ENCODE data around the gene CELF3.

Gene CELF3

GRCh38 chr1:151701515-151701914, 15.1 kb downstream of the CELF3 start:
- Histone ChIP-seq H3K4me3 (replicated peaks; ENCODE audit: insufficient read depth, low read length) (no peak overlapping the region), H3K27ac (replicated peaks) (no peak overlapping the region), H3K27me3 (ENCODE audit: insufficient read depth, poor library complexity, severe bottlenecking) (no peaks in the 10 kb centered on the region)
- TF ChIP-seq SPI1 (IDR thresholded peaks at IDR 0.05; ENCODE audit: borderline replicate concordance, low read depth) = no peak
- no peak for TF ChIP-seq GABPA (IDR thresholded peaks at IDR 0.05; ENCODE audit: low read depth)
- no peak for TF ChIP-seq CTCF (IDR thresholded peaks at IDR 0.05; ENCODE audit: insufficient read depth, low read length)
- TF ChIP-seq POLR2AphosphoS5 (IDR thresholded peaks at IDR 0.05; ENCODE audit: low read depth) = no peak
- TF ChIP-seq REST (IDR thresholded peaks at IDR 0.05; ENCODE audit: insufficient replicate concordance, low read depth) = no peak
- no peak for DNase-seq (ENCODE audit: low read depth in 1 of 2, low spot score in 1 of 2)

GRCh38 chr1:151693057-151693651, 23.4 kb downstream of the CELF3 start:
- Histone ChIP-seq H3K27ac (replicated peaks) (no peak overlapping the region), H3K27me3 (ENCODE audit: insufficient read depth, poor library complexity, severe bottlenecking) (no peaks in the 10 kb centered on the region), H3K4me3 (replicated peaks; ENCODE audit: insufficient read depth, low read length) (no peak overlapping the region)
- DNase-seq (ENCODE audit: low read depth in 1 of 2, low spot score in 1 of 2) = no peak
- no peak for TF ChIP-seq SPI1 (IDR thresholded peaks at IDR 0.05; ENCODE audit: borderline replicate concordance, low read depth)
- TF ChIP-seq GABPA (IDR thresholded peaks at IDR 0.05; ENCODE audit: low read depth) = no peak
- TF ChIP-seq REST (IDR thresholded peaks at IDR 0.05; ENCODE audit: insufficient replicate concordance, low read depth) = no peak
- TF ChIP-seq CTCF (IDR thresholded peaks at IDR 0.05; ENCODE audit: insufficient read depth, low read length) = no peak
- no peak for TF ChIP-seq POLR2AphosphoS5 (IDR thresholded peaks at IDR 0.05; ENCODE audit: low read depth)

GRCh38 chr1:151692226-151692625, 24.4 kb downstream of the CELF3 start:
- H3K27me3 ChIP-seq (ENCODE audit: insufficient read depth, poor library complexity, severe bottlenecking) = no peaks in the 10 kb centered on the region
- H3K27ac ChIP-seq (replicated peaks) = peak overlapping the region; percentile 64
- DNase-seq (ENCODE audit: low read depth in 1 of 2, low spot score in 1 of 2) = no peak
- TF ChIP-seq POLR2AphosphoS5 (IDR thresholded peaks at IDR 0.05; ENCODE audit: low read depth) (no peak), SPI1 (IDR thresholded peaks at IDR 0.05; ENCODE audit: borderline replicate concordance, low read depth) (no peak), GABPA (IDR thresholded peaks at IDR 0.05; ENCODE audit: low read depth) (no peak), CTCF (IDR thresholded peaks at IDR 0.05; ENCODE audit: insufficient read depth, low read length) (no peak), REST (IDR thresholded peaks at IDR 0.05; ENCODE audit: insufficient replicate concordance, low read depth) (no peak)
- no peak overlapping the region for H3K4me3 ChIP-seq (replicated peaks; ENCODE audit: insufficient read depth, low read length)

Data from HL-60 (cell line).